Measurements from ENCODE around the gene TMEM121. TPM values are rescaled to one million over a fixed set of nuclear protein-coding genes. Genes with fewer than 3 reads are reported as not detected.

Gene TMEM121
- 2.1 to 11.7 TPM (median 10.8 TPM) in 5 replicates for total RNA-seq (2022; extraction: Qiagen RNA extraction; ENCODE audit: low read depth)

GRCh38 chr14:105525861-105526775, at the start of gene TMEM121:
Gene TMEM121, plus strand, starts transcription at chr14:105526583. Its CDS starts 2,252 bp downstream, at chr14:105528835.

GRCh38 chr14:105486163-105486973, 40.0 kb upstream of the TMEM121 start, which contains the start of gene CRIP1:
Gene CRIP1, plus strand, starts transcription at chr14:105486886. Its CDS starts 374 bp downstream, at chr14:105487260.

GRCh38 chr14:105490572-105491365, 35.6 kb upstream of the TMEM121 start, which contains the start of gene TEDC1:
Gene TEDC1, plus strand, starts transcription at chr14:105491246. Its CDS starts 130 bp downstream, at chr14:105491376.

Other genes with a start within 250 kb of the TMEM121 start
- 25.4 to 31.1 TPM (median 30.3 TPM) in 5 replicates for gene BRF1, start 225.6 kb upstream of the TMEM121 start, total RNA-seq (2022; extraction: Qiagen RNA extraction; ENCODE audit: low read depth)
- 13.2 to 32.2 TPM (median 27.2 TPM) in 5 replicates for gene PACS2, start 211.8 kb upstream of the TMEM121 start, total RNA-seq (2022; extraction: Qiagen RNA extraction; ENCODE audit: low read depth)
- gene TEX22, start 128.0 kb upstream of the TMEM121 start, total RNA-seq (2022; extraction: Qiagen RNA extraction; ENCODE audit: low read depth): 0.09 to 0.41 TPM (median 0.28 TPM) in 4 of 5 replicates, not detected in the other
- gene MTA1, start 106.8 kb upstream of the TMEM121 start, total RNA-seq (2022; extraction: Qiagen RNA extraction; ENCODE audit: low read depth): 46.8 to 93.0 TPM (median 83.4 TPM) in 5 replicates
- 88.9 to 214 TPM (median 186 TPM) in 5 replicates for gene CRIP2, start 51.8 kb upstream of the TMEM121 start, total RNA-seq (2022; extraction: Qiagen RNA extraction; ENCODE audit: low read depth)
- 1,412 to 1,892 TPM (median 1,789 TPM) in 5 replicates for gene CRIP1, start 39.7 kb upstream of the TMEM121 start, total RNA-seq (2022; extraction: Qiagen RNA extraction; ENCODE audit: low read depth)
- gene TEDC1, start 35.3 kb upstream of the TMEM121 start, total RNA-seq (2022; extraction: Qiagen RNA extraction; ENCODE audit: low read depth): 16.9 to 52.9 TPM (median 47.2 TPM) in 5 replicates